ENCODE data around the gene KCNH3. TPM values are rescaled to one million over a fixed set of nuclear protein-coding genes. Genes with fewer than 3 reads are reported as not detected.

Gene KCNH3
- total and polyA plus RNA-seq, 10 of the 15 experiments (the other 5 are each of a cell fraction or from before 2014, with no cell fraction given): 0.03 to 0.45 (median 0.08) TPM; not detected in 5

- ATAC-seq: no peak
- 98% methylated on average over 14 of the region's 14 CpGs for WGBS (ENCODE audit: insufficient coverage, insufficient replicate concordance, low lambda C conversion rate, missing lambda C conversion rate)
- H3K4me3 ChIP-seq: no peak overlapping the region
- peaks cover 21 to 22% of the 10 kb centered on the region in 2 experiments; a peak in 3 of 4 replicates for H3K36me3 ChIP-seq (ENCODE audit: control insufficient read depth in 2 of 2, insufficient read depth in 2 of 2, low read length in 1 of 2)
- intact Hi-C loops (cut with micrococcal nuclease; ENCODE audit: unreplicated experiment) (no loop called here), in situ Hi-C loops (cut with MboI) (no loop called here)
- no peak overlapping the region for H3K4me2 ChIP-seq (ENCODE audit: control insufficient read depth, insufficient read depth)
- H3K27me3 ChIP-seq (replicated peaks in 1 of 2; ENCODE audit: control insufficient read depth in 2 of 2, insufficient read depth in 2 of 2, low read length in 1 of 2): no peaks in the 10 kb centered on the region
- H3K4me1 ChIP-seq (ENCODE audit: control insufficient read depth, insufficient read depth, low read length): peaks cover 8% of the 10 kb centered on the region
- H3K79me2 ChIP-seq (ENCODE audit: control insufficient read depth, insufficient read depth, low read length): peaks cover 30% of the 10 kb centered on the region
- no peaks in the 10 kb centered on the region for H4K20me1 ChIP-seq (ENCODE audit: control insufficient read depth, insufficient read depth)
- H3K9ac ChIP-seq (ENCODE audit: control insufficient read depth, insufficient read depth, low read length): no peak overlapping the region
- no peak for FAIRE-seq
- H3K27ac ChIP-seq (ENCODE audit: control insufficient read depth, insufficient read depth): no peak overlapping the region
- TF ChIP-seq ZNF622 (IDR thresholded peaks at IDR 0.05): no peak
- TF ChIP-seq DPF2 (IDR thresholded peaks at IDR 0.05): no peak
- ChIA-PET SMC1A (ENCODE audit: uncharacterized antibody, unreplicated experiment) (interaction anchor here (1.4 kb wide), 1 partner anchor 17 kb away, joined by 4 read pairs; no protein-coding TSS in a partner anchor), RAD21 (ENCODE audit: unreplicated experiment) (no interaction called here), POLR2A (no interaction called here), CTCF (no interaction called here)
- H2AFZ ChIP-seq (ENCODE audit: control insufficient read depth, low read depth, low read length): no peak overlapping the region
- BruUV-seq (replicated peaks): no TSS peak
- no peak for DNase-seq (ENCODE audit: low read depth, low spot score)
- H3K9me3 ChIP-seq (replicated peaks; ENCODE audit: control insufficient read depth, insufficient read depth, low read length): no peaks in the 10 kb centered on the region
Observed at GRCh38 chr12:49563951-49564685, 25.3 kb downstream of the KCNH3 start.

- 84% methylated on average over 8 of the region's 8 CpGs for WGBS (ENCODE audit: insufficient coverage, insufficient replicate concordance, low lambda C conversion rate, missing lambda C conversion rate)
- DNase-seq (ENCODE audit: low read depth, low spot score) (no peak), ATAC-seq (no peak), FAIRE-seq (no peak)
- no peak overlapping the region for H3K4me2 ChIP-seq (ENCODE audit: control insufficient read depth, insufficient read depth)
- no peak overlapping the region for H3K9ac ChIP-seq (ENCODE audit: control insufficient read depth, insufficient read depth, low read length)
- peaks cover 30% of the 10 kb centered on the region for H3K79me2 ChIP-seq (ENCODE audit: control insufficient read depth, insufficient read depth, low read length)
- no peaks in the 10 kb centered on the region for H3K9me3 ChIP-seq (replicated peaks; ENCODE audit: control insufficient read depth, insufficient read depth, low read length)
- H3K4me1 ChIP-seq (ENCODE audit: control insufficient read depth, insufficient read depth, low read length): peaks cover 8% of the 10 kb centered on the region
- no peak overlapping the region for H2AFZ ChIP-seq (ENCODE audit: control insufficient read depth, low read depth, low read length)
- SMC1A ChIA-PET (ENCODE audit: uncharacterized antibody, unreplicated experiment): no interaction called here
- POLR2A ChIA-PET: interaction anchor here (0.5 to 0.7 kb wide), 2 partner anchors 100 to 240 kb away, joined by 3 read pairs; no protein-coding TSS in a partner anchor
- intact Hi-C loops (cut with micrococcal nuclease; ENCODE audit: unreplicated experiment) (loop anchor here (5.0 kb wide), 1 partner anchor 142 kb away; the partner anchor contains the start of gene FMNL3), in situ Hi-C loops (cut with MboI) (no loop called here)
- H3K27me3 ChIP-seq (replicated peaks in 1 of 2; ENCODE audit: control insufficient read depth in 2 of 2, insufficient read depth in 2 of 2, low read length in 1 of 2): no peaks in the 10 kb centered on the region
- no peaks in the 10 kb centered on the region for H4K20me1 ChIP-seq (ENCODE audit: control insufficient read depth, insufficient read depth)
- no peak overlapping the region for H3K27ac ChIP-seq (ENCODE audit: control insufficient read depth, insufficient read depth)
- peaks cover 15 to 22% of the 10 kb centered on the region in 2 experiments; a peak in 3 of 4 replicates for H3K36me3 ChIP-seq (ENCODE audit: control insufficient read depth in 2 of 2, insufficient read depth in 2 of 2, low read length in 1 of 2)
- H3K4me3 ChIP-seq: no peak overlapping the region
- CTCF ChIA-PET: interaction anchor here (1.3 kb wide), 1 partner anchor 11 kb away, joined by 4 read pairs; no protein-coding TSS in a partner anchor
- RAD21 ChIA-PET (ENCODE audit: unreplicated experiment): no interaction called here
- no TSS peak for BruUV-seq (replicated peaks)
- TF ChIP-seq ZNF24 (IDR thresholded peaks at IDR 0.05) (no peak), PKNOX1 (IDR thresholded peaks at IDR 0.05) (no peak), ZBTB40 (IDR thresholded peaks at IDR 0.05; ENCODE audit: borderline replicate concordance) (no peak), SMAD1 (IDR thresholded peaks at IDR 0.05; ENCODE audit: low read depth, partially characterized antibody) (no peak), SREBF2 (IDR thresholded peaks at IDR 0.05; ENCODE audit: low read length) (no peak), NFIC (IDR thresholded peaks at IDR 0.05; ENCODE audit: low read depth, low read length) (no peak), CBX3 (IDR thresholded peaks at IDR 0.05; ENCODE audit: borderline replicate concordance, low read depth) (no peak)
Observed at GRCh38 chr12:49564686-49565405, 26.0 kb downstream of the KCNH3 start.
